Measurements from ENCODE around the gene CACNA2D3.
"Not testable (repeated sequence)": the region's sequence is repeated elsewhere in the genome, so short reads cannot be mapped to it uniquely, and the experiment has no call there.

CACNA2D3 gene

GRCh38 chr3:54621184-54621583 is 498.8 kb downstream of the CACNA2D3 start:
- H3K27ac Mint-ChIP-seq, result no peak overlapping the region
- no peaks in the 10 kb centered on the region for H3K27me3 Mint-ChIP-seq (ENCODE audit: low read depth)
- peaks cover 4% of the 10 kb centered on the region for H3K9me3 Mint-ChIP-seq
- H3K4me1 Mint-ChIP-seq (ENCODE audit: low read depth), result no peaks in the 10 kb centered on the region
- no peak overlapping the region for H3K4me3 Mint-ChIP-seq
- H3K36me3 Mint-ChIP-seq (ENCODE audit: low read depth), result no peaks in the 10 kb centered on the region
- DNase-seq (ENCODE audit: low spot score), result no peak

GRCh38 chr3:54622678-54623077 is 500.3 kb downstream of the CACNA2D3 start:
- DNase-seq (ENCODE audit: low spot score), result no peak
- no peaks in the 10 kb centered on the region for H3K36me3 Mint-ChIP-seq (ENCODE audit: low read depth)
- H3K4me3 Mint-ChIP-seq, result no peak overlapping the region
- H3K4me1 Mint-ChIP-seq (ENCODE audit: low read depth), result no peaks in the 10 kb centered on the region
- no peak overlapping the region for H3K27ac Mint-ChIP-seq
- H3K27me3 Mint-ChIP-seq (ENCODE audit: low read depth), result no peaks in the 10 kb centered on the region
- H3K9me3 Mint-ChIP-seq, result peaks cover 4% of the 10 kb centered on the region

GRCh38 chr3:54625805-54626787 is 503.7 kb downstream of the CACNA2D3 start:
- H3K9me3 Mint-ChIP-seq, result peaks cover 4% of the 10 kb centered on the region
- no peak overlapping the region for H3K27ac Mint-ChIP-seq
- no peaks in the 10 kb centered on the region for H3K36me3 Mint-ChIP-seq (ENCODE audit: low read depth)
- no peak for DNase-seq (ENCODE audit: low spot score)
- H3K4me3 Mint-ChIP-seq, result no peak overlapping the region
- H3K27me3 Mint-ChIP-seq (ENCODE audit: low read depth), result no peaks in the 10 kb centered on the region
- H3K4me1 Mint-ChIP-seq (ENCODE audit: low read depth), result no peaks in the 10 kb centered on the region

GRCh38 chr3:54628888-54629441 is 506.6 kb downstream of the CACNA2D3 start:
- Mint-ChIP-seq H3K4me1 (ENCODE audit: low read depth) (no peaks in the 10 kb centered on the region), H3K27ac (no peak overlapping the region), H3K9me3 (peaks cover under 1% of the 10 kb centered on the region)

DNA sequence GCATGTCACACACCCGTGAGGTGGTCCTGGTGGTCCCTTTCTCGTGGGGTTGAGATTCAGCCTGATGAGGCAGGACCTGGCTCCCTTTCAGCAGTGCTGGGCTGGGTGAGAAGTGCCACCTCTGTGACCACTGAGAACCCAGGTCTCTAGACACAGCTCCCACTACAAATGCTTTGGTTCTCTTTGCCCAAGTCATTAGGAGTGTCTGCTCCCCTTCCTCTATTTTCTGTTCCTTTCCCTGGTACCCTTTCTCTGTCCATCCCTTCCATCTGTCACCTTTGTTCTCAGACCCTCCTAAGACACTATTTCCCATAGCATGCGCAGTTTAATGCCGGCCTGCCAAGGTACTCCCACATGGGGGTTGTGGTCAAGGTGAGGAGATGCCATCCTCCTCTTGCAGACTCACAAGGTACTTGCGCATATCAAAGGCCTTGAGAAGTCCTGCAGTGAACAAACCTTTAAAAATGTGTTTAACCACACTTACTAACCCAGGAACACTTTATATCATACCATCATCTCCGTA is 507.8 kb downstream of the CACNA2D3 start:
- no peak overlapping the region for H3K27ac Mint-ChIP-seq
- H3K4me1 Mint-ChIP-seq (ENCODE audit: low read depth), result no peaks in the 10 kb centered on the region
- DNase-seq (ENCODE audit: low spot score), result no peak
- H3K9me3 Mint-ChIP-seq, result no peaks in the 10 kb centered on the region
- no peaks in the 10 kb centered on the region for H3K36me3 Mint-ChIP-seq (ENCODE audit: low read depth)
- H3K4me3 Mint-ChIP-seq, result no peak overlapping the region
- H3K27me3 Mint-ChIP-seq (ENCODE audit: low read depth), result no peaks in the 10 kb centered on the region

More at GRCh38 chr3:54628888-54629441, 506.6 kb downstream of the CACNA2D3 start:
- Mint-ChIP-seq H3K27me3 (ENCODE audit: low read depth) (no peaks in the 10 kb centered on the region), H3K36me3 (ENCODE audit: low read depth) (no peaks in the 10 kb centered on the region), H3K4me3 (no peak overlapping the region)
- no peak for DNase-seq (ENCODE audit: low spot score)

GRCh38 chr3:54631001-54631400 is 508.6 kb downstream of the CACNA2D3 start:
- DNase-seq (ENCODE audit: low spot score); H3K36me3 Mint-ChIP-seq (ENCODE audit: low read depth); H3K27ac Mint-ChIP-seq; H3K4me3 Mint-ChIP-seq; H3K27me3 Mint-ChIP-seq (ENCODE audit: low read depth); H3K4me1 Mint-ChIP-seq (ENCODE audit: low read depth); H3K9me3 Mint-ChIP-seq: not testable (repeated sequence)

- Mint-ChIP-seq H3K27me3 (ENCODE audit: low read depth) (no peaks in the 10 kb centered on the region), H3K27ac (no peak overlapping the region), H3K36me3 (ENCODE audit: low read depth) (no peaks in the 10 kb centered on the region), H3K9me3 (no peaks in the 10 kb centered on the region), H3K4me3 (no peak overlapping the region), H3K4me1 (ENCODE audit: low read depth) (no peaks in the 10 kb centered on the region)
- no peak for DNase-seq (ENCODE audit: low spot score)
Observed at GRCh38 chr3:54631516-54632325, 509.4 kb downstream of the CACNA2D3 start.

DNA sequence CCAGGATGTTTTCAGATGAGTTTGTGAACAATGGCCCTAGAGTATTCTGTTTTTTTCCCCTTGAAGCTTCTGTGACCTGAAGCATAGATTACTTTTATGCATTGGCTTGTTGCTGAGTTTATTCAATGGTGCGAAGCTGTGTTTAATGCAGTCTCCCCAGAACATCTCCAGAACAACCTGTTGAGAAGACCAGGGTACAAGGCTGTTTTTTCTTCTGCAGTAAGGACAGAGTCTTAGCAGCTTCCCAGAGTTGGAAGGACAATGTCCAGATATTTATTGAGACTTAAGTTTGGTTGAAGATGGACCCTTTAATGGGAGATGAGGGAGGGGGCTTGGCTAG is 509.9 kb downstream of the CACNA2D3 start:
- H3K36me3 Mint-ChIP-seq (ENCODE audit: low read depth), result no peaks in the 10 kb centered on the region
- H3K27me3 Mint-ChIP-seq (ENCODE audit: low read depth), result no peaks in the 10 kb centered on the region
- H3K9me3 Mint-ChIP-seq, result no peaks in the 10 kb centered on the region
- no peaks in the 10 kb centered on the region for H3K4me1 Mint-ChIP-seq (ENCODE audit: low read depth)
- no peak overlapping the region for H3K4me3 Mint-ChIP-seq
- no peak for DNase-seq (ENCODE audit: low spot score)
- no peak overlapping the region for H3K27ac Mint-ChIP-seq

- DNase-seq (ENCODE audit: low spot score), result no peak
- Mint-ChIP-seq H3K9me3 (no peaks in the 10 kb centered on the region), H3K27ac (no peak overlapping the region), H3K27me3 (ENCODE audit: low read depth) (peaks cover 3% of the 10 kb centered on the region), H3K4me1 (ENCODE audit: low read depth) (no peaks in the 10 kb centered on the region), H3K36me3 (ENCODE audit: low read depth) (no peaks in the 10 kb centered on the region), H3K4me3 (no peak overlapping the region)
Observed at GRCh38 chr3:54632834-54633233, 510.5 kb downstream of the CACNA2D3 start.

DNA sequence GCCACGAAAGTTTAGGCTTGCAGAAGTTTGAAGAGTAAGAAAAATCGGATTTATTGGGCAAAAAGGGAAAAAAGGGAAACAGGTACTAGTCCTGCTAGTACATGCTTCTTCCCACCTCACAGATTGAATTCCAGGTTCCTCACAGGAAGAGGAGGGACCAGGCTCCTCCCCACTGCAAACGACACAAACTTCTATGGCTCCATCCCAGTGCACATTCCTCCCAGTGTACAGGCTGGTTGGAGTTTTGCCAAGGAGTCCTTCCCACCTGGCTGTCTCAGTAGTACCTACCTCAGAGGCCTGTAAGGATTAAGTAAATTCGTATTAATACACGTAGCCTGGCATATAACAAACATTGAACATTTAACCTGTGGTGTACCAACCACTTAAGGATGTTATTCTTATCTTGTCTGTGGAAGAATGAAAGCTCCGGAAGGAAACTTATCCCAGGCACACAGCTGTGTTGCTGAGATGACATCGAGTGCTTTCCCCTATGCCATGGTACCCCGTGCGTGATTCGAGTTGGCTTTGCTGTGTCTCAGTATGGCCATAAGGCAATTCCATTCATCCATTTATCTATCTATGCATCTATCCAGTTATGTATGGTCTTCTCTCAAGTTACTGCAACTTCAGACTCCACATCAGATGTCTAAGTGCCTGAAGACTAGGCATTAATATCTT is 511.2 kb downstream of the CACNA2D3 start:
- Mint-ChIP-seq H3K27ac (no peak overlapping the region), H3K9me3 (no peaks in the 10 kb centered on the region)

GRCh38 chr3:54634122-54634469 is 511.7 kb downstream of the CACNA2D3 start:
- peaks cover 14% of the 10 kb centered on the region for H3K27me3 Mint-ChIP-seq (ENCODE audit: low read depth)
- H3K4me3 Mint-ChIP-seq, result no peak overlapping the region
- no peaks in the 10 kb centered on the region for H3K9me3 Mint-ChIP-seq
- H3K36me3 Mint-ChIP-seq (ENCODE audit: low read depth), result no peaks in the 10 kb centered on the region
- no peak overlapping the region for H3K27ac Mint-ChIP-seq
- DNase-seq (ENCODE audit: low spot score), result no peak
- H3K4me1 Mint-ChIP-seq (ENCODE audit: low read depth), result no peaks in the 10 kb centered on the region

More for the DNA sequence above, 511.2 kb downstream of the CACNA2D3 start:
- DNase-seq (ENCODE audit: low spot score), result no peak
- H3K4me3 Mint-ChIP-seq, result no peak overlapping the region
- no peaks in the 10 kb centered on the region for H3K4me1 Mint-ChIP-seq (ENCODE audit: low read depth)
- H3K36me3 Mint-ChIP-seq (ENCODE audit: low read depth), result no peaks in the 10 kb centered on the region
- H3K27me3 Mint-ChIP-seq (ENCODE audit: low read depth), result peaks cover 9% of the 10 kb centered on the region

DNA sequence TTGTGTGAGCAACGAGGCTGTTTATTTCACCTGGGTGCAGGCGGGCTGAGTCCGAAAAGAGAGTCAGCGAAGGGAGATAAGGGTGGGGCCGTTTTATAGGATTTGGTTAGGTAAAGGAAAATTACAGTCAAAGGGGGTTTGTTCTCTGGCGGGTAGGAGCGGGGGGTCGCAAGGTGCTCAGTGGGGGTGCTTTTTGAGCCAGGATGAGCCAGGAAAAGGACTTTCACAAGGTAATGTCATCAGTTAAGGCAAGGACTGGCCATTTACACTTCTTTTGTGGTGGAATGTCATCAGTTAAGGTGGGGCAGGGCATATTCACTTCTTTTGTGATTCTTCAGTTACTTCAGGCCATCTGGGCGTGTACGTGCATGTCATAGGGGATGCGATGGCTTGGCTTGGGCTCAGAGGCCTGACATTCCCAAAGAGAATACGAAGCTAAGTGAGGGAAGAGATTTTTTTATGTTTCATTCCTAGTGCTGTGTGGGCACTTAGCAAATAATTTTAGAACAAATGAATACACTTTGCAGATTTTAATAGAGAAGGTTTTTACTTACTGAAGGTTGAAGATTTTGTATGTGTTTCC is 517.5 kb downstream of the CACNA2D3 start:
- H3K27me3 Mint-ChIP-seq (ENCODE audit: low read depth), result peaks cover 27% of the 10 kb centered on the region
- not testable (repeated sequence) for H3K4me3 Mint-ChIP-seq; H3K27ac Mint-ChIP-seq; H3K4me1 Mint-ChIP-seq (ENCODE audit: low read depth); H3K9me3 Mint-ChIP-seq; H3K36me3 Mint-ChIP-seq (ENCODE audit: low read depth); DNase-seq (ENCODE audit: low spot score)

- DNase-seq (ENCODE audit: low spot score), result no peak
- Mint-ChIP-seq H3K27me3 (ENCODE audit: low read depth) (peaks cover 27% of the 10 kb centered on the region), H3K4me1 (ENCODE audit: low read depth) (no peaks in the 10 kb centered on the region), H3K4me3 (no peak overlapping the region), H3K9me3 (no peaks in the 10 kb centered on the region), H3K36me3 (ENCODE audit: low read depth) (no peaks in the 10 kb centered on the region), H3K27ac (no peak overlapping the region)
Observed at GRCh38 chr3:54641226-54642014, 519.1 kb downstream of the CACNA2D3 start.
